Loucy (cell line): Measurements from ENCODE around the gene KRT4.

ENCODE experiments used
- EZH2phosphoT487 ChIP-seq: fragments of 200-600 bp; IDR thresholded peaks from 2 replicates; pipeline ENCODE4 v1.6.1; 2018; ENCODE audit warnings: antibody characterized with exemption, mild to moderate bottlenecking, moderate library complexity, borderline replicate concordance
- TF ChIP-seq, protein P1 (sequence below): fragments of 200-600 bp; sonication (generic); conservative IDR thresholded peaks from 2 replicates; pipeline ENCODE4 v1.5.1; 2014; ENCODE audit warnings: mild to moderate bottlenecking, antibody characterized with exemption, low read length

DNA sequence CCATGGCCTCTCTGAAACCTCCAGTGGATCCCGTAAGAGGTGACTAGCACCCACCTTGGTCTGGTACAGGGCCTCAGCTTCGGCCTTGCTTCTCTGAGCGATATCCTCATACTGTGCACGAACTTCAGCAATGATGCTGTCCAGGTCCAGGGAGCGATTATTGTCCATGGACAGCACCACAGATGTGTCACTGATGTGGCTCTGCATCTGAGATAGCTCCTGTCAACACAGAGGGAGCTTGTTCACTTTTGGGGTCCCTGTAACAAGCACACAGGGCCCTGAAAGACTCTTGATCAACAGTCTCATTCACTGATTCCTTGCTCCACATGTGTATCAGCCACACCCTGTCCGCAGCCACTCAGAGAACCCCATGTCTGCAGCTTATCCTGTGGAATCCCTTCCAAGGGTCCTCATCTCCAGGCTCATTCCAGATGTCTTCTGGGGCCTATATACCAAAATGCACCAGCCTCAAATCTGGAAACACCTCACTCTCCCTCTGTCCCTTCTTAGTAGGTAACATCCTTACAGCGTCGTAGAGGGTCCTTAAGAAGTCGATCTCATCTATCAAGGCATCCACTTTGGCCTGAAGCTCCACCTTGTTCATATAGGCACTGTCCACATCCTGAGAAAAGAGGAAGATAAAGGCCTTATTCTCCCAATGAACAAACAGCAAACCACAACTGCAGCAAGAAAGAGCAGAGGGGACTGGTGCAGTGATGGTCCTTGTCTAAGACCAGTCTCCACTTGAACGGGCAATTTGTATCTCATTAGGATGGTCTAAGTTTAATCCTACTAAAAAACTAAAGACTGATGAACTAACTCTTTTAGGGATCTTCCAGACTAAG is 21.5 kb downstream of the KRT4 start:
- TF ChIP-seq, protein P1, sequence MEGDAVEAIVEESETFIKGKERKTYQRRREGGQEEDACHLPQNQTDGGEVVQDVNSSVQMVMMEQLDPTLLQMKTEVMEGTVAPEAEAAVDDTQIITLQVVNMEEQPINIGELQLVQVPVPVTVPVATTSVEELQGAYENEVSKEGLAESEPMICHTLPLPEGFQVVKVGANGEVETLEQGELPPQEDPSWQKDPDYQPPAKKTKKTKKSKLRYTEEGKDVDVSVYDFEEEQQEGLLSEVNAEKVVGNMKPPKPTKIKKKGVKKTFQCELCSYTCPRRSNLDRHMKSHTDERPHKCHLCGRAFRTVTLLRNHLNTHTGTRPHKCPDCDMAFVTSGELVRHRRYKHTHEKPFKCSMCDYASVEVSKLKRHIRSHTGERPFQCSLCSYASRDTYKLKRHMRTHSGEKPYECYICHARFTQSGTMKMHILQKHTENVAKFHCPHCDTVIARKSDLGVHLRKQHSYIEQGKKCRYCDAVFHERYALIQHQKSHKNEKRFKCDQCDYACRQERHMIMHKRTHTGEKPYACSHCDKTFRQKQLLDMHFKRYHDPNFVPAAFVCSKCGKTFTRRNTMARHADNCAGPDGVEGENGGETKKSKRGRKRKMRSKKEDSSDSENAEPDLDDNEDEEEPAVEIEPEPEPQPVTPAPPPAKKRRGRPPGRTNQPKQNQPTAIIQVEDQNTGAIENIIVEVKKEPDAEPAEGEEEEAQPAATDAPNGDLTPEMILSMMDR = no peak
- TF ChIP-seq EZH2phosphoT487 = no peak
